Vagina (tissue), 2 donors: ENCODE results near the gene MORC2. TPM values are rescaled to one million over a fixed set of nuclear protein-coding genes. Genes with fewer than 3 reads are reported as not detected.

Source experiments
- DNase-seq, 2 donors: peaks; one replicate each; pipeline ENCODE4 v3.0.0-alpha.2; 2017; ENCODE audit errors: extremely low spot score in 2 of 2
- H3K27ac ChIP-seq: fragments of 200-600 bp; sonication (generic); one replicate; pipeline ENCODE4 v1.5.1; 2019
- H3K27me3 ChIP-seq: fragments of 200-600 bp; sonication (generic); one replicate; pipeline ENCODE4 v1.5.1; 2019
- H3K36me3 ChIP-seq, 2 donors: fragments of 200-600 bp; sonication (generic); one replicate each; pipeline ENCODE4 v1.5.1; 2017 to 2019
- H3K4me1 ChIP-seq: fragments of 200-600 bp; sonication (generic); one replicate; pipeline ENCODE4 v1.5.1; 2019
- H3K4me3 ChIP-seq, 2 donors: fragments of 200-600 bp; sonication (generic); 1 replicate in 1 of 2; 2 replicates in 1 of 2; pipeline ENCODE4 v1.5.1; 2016 to 2019
- H3K9me3 ChIP-seq: fragments of 200-600 bp; sonication (generic); one replicate; pipeline ENCODE4 v1.5.1; 2019
- CTCF ChIP-seq, 3 experiments: fragments of 450-650 bp in 2 of 3; fragments of 200-600 bp in 1 of 3; sonication (generic) in 1 of 3; IDR thresholded peaks; one replicate each; pipeline ENCODE4 v1.5.1; 2017 to 2019; ENCODE audit warnings: antibody characterized with exemption in 3 of 3, mild to moderate bottlenecking in 2 of 3, moderate library complexity in 2 of 3
- POLR2A ChIP-seq, 2 donors: fragments of 450-650 bp; IDR thresholded peaks; one replicate each; pipeline ENCODE4 v1.6.1; 2017; ENCODE audit warnings: antibody characterized with exemption in 2 of 2, mild to moderate bottlenecking in 2 of 2, moderate library complexity in 2 of 2
- POLR2AphosphoS5 ChIP-seq, 2 donors: sonication (generic); formaldehyde crosslinking; IDR thresholded peaks; one replicate each; pipeline ENCODE4 v1.9.0; 2017; ENCODE audit warnings: antibody characterized with exemption in 2 of 2, mild to moderate bottlenecking in 2 of 2, low read depth in 1 of 2; ENCODE audit not compliant: insufficient read depth in 1 of 2
- intact Hi-C: fragments of 100-400 bp; cut with DNase I; formaldehyde crosslinking; loops from one replicate; pipeline ENCODE4 v1.15.1; 2023
- total RNA-seq: library from RNA; depleted of rRNA; stranded (reverse); fragments of >200 nt; gene quantifications from one replicate; pipeline ENCODE4 v1.2.3, GENCODE V29; 2016

Gene MORC2
- total RNA-seq, 1 donor from 2014 or later = 18.4 TPM

GRCh38 chr22:30985561-30986208 is 17.1 kb upstream of the MORC2 start:
- no peaks in the 10 kb centered on the region for H3K4me1 ChIP-seq
- H3K36me3 ChIP-seq = no peaks in the 10 kb centered on the region
- no peak for DNase-seq
- H3K27ac ChIP-seq = no peak overlapping the region
- no peak for TF ChIP-seq CTCF (IDR thresholded peaks at IDR 0.05)
- TF ChIP-seq POLR2A (IDR thresholded peaks at IDR 0.05) = no peak
- TF ChIP-seq POLR2AphosphoS5 (IDR thresholded peaks at IDR 0.05; ENCODE audit: insufficient read depth in 1 of 2, low read depth in 1 of 2) = no peak
- no peaks in the 10 kb centered on the region for H3K9me3 ChIP-seq
- H3K27me3 ChIP-seq = no peaks in the 10 kb centered on the region
- no peak overlapping the region for H3K4me3 ChIP-seq
- intact Hi-C loops = no loop called here

GRCh38 chr22:30984317-30984716 is 15.7 kb upstream of the MORC2 start:
- intact Hi-C loops = no loop called here
- Histone ChIP-seq H3K36me3 (no peaks in the 10 kb centered on the region), H3K9me3 (no peaks in the 10 kb centered on the region), H3K27me3 (no peaks in the 10 kb centered on the region), H3K4me1 (no peaks in the 10 kb centered on the region), H3K27ac (no peak overlapping the region), H3K4me3 (no peak overlapping the region)
- no peak for DNase-seq
- TF ChIP-seq CTCF (IDR thresholded peaks at IDR 0.05) (no peak), POLR2A (IDR thresholded peaks at IDR 0.05) (no peak)

GRCh38 chr22:30982512-30982911 is 13.9 kb upstream of the MORC2 start:
- Histone ChIP-seq H3K9me3 (peaks cover 10% of the 10 kb centered on the region), H3K4me3 (no peak overlapping the region), H3K27me3 (no peaks in the 10 kb centered on the region), H3K4me1 (no peaks in the 10 kb centered on the region), H3K27ac (no peak overlapping the region), H3K36me3 (no peaks in the 10 kb centered on the region)
- intact Hi-C loops = no loop called here
- no peak for TF ChIP-seq POLR2AphosphoS5 (IDR thresholded peaks at IDR 0.05; ENCODE audit: insufficient read depth in 1 of 2, low read depth in 1 of 2)
- no peak for TF ChIP-seq POLR2A (IDR thresholded peaks at IDR 0.05)
- no peak for TF ChIP-seq CTCF (IDR thresholded peaks at IDR 0.05)
- no peak for DNase-seq

- H3K4me1 ChIP-seq = no peaks in the 10 kb centered on the region
- no peaks in the 10 kb centered on the region for H3K27me3 ChIP-seq
- no peak overlapping the region for H3K27ac ChIP-seq
- no peak for TF ChIP-seq POLR2AphosphoS5 (IDR thresholded peaks at IDR 0.05; ENCODE audit: insufficient read depth in 1 of 2, low read depth in 1 of 2)
- H3K9me3 ChIP-seq = peaks cover 10% of the 10 kb centered on the region
- no peak overlapping the region for H3K4me3 ChIP-seq
- DNase-seq = no peak
- intact Hi-C loops = loop anchor here (10.0 kb wide), 1 partner anchor 55 kb away; no protein-coding TSS in a partner anchor
- peaks cover 0 to 6% of the 10 kb centered on the region in 2 donors for H3K36me3 ChIP-seq
Observed at GRCh38 chr22:30979932-30980331, 11.4 kb upstream of the MORC2 start.

- no peak for TF ChIP-seq CTCF (IDR thresholded peaks at IDR 0.05)
- TF ChIP-seq POLR2A (IDR thresholded peaks at IDR 0.05) = no peak
- Histone ChIP-seq H3K27me3 (no peaks in the 10 kb centered on the region), H3K4me3 (no peak overlapping the region), H3K27ac (no peak overlapping the region), H3K9me3 (peaks cover 10% of the 10 kb centered on the region), H3K4me1 (no peaks in the 10 kb centered on the region), H3K36me3 (peaks cover 0 to 21% of the 10 kb centered on the region in 2 donors)
- intact Hi-C loops = loop anchor here (10.0 kb wide), 1 partner anchor 56 kb away; no protein-coding TSS in a partner anchor
- DNase-seq = no peak
Observed at GRCh38 chr22:30978304-30978962, 9.9 kb upstream of the MORC2 start.
